SK-N-SH treated with all-trans-retinoic acid at 6 μM for 48 hours (cell line): ENCODE data around the gene NEMF.

Experiments used
- ARNTL ChIP-seq: fragments of 450-650 bp; formaldehyde crosslinking; IDR thresholded peaks from 2 replicates; pipeline ENCODE4 v1.5.0; 2020; ENCODE audit warnings: low read depth, mild to moderate bottlenecking, moderate library complexity, borderline replicate concordance
- CREB5 ChIP-seq: fragments of 250-450 bp; sonication (Bioruptor Pico); IDR thresholded peaks from 2 replicates; pipeline ENCODE4 v1.5.1; 2020; ENCODE audit warnings: low read depth, mild to moderate bottlenecking, moderate library complexity
- CSRNP3 ChIP-seq: fragments of 250-450 bp; sonication (Bioruptor Pico); IDR thresholded peaks from 2 replicates; pipeline ENCODE4 v1.5.1; 2021; ENCODE audit warnings: mild to moderate bottlenecking, moderate library complexity
- ESRRG ChIP-seq: fragments of 250-450 bp; sonication (Bioruptor Pico); IDR thresholded peaks from 2 replicates; pipeline ENCODE4 v1.6.1; 2021; ENCODE audit warnings: mild to moderate bottlenecking
- GLIS3 ChIP-seq: fragments of 250-450 bp; sonication (Bioruptor Pico); IDR thresholded peaks from 2 replicates; pipeline ENCODE4 v1.5.0; 2020; ENCODE audit warnings: mild to moderate bottlenecking, moderate library complexity
- ISL1 ChIP-seq: fragments of 250-450 bp; sonication (Bioruptor Pico); IDR thresholded peaks from 2 replicates; pipeline ENCODE4 v2.1.2; 2022; ENCODE audit warnings: mild to moderate bottlenecking, moderate library complexity
- SNAI2 ChIP-seq: fragments of 250-450 bp; sonication (Bioruptor Pico); IDR thresholded peaks from 2 replicates; pipeline ENCODE4 v1.5.0; 2020; ENCODE audit warnings: mild to moderate bottlenecking, moderate library complexity
- TOX ChIP-seq: fragments of 250-450 bp; sonication (Bioruptor Pico); IDR thresholded peaks from 2 replicates; pipeline ENCODE4 v1.8.0; 2021; ENCODE audit warnings: mild to moderate bottlenecking, moderate library complexity, borderline replicate concordance
- TSHZ2 ChIP-seq: fragments of 250-450 bp; sonication (Bioruptor Pico); IDR thresholded peaks from 2 replicates; pipeline ENCODE4 v1.5.0; 2020; ENCODE audit warnings: mild to moderate bottlenecking, moderate library complexity
- ZFP30 ChIP-seq: fragments of 450-650 bp; formaldehyde crosslinking; IDR thresholded peaks from 2 replicates; pipeline ENCODE4 v1.5.0; 2022; ENCODE audit warnings: mild to moderate bottlenecking, moderate library complexity
- ZNF70 ChIP-seq: fragments of 450-650 bp; formaldehyde crosslinking; IDR thresholded peaks from 2 replicates; pipeline ENCODE4 v1.5.0; 2020; ENCODE audit warnings: mild to moderate bottlenecking, moderate library complexity

- TF ChIP-seq SNAI2: no peak
- TF ChIP-seq TOX: no peak
- no peak for TF ChIP-seq ISL1
- no peak for TF ChIP-seq ZNF70
- no peak for TF ChIP-seq ESRRG
- no peak for TF ChIP-seq ARNTL (CRISPR knock-in tag)
- no peak for TF ChIP-seq TSHZ2 (CRISPR knock-in tag)
- TF ChIP-seq CSRNP3 (CRISPR knock-in tag): no peak
- no peak for TF ChIP-seq CREB5 (CRISPR knock-in tag)
- no peak for TF ChIP-seq ZFP30
- TF ChIP-seq GLIS3 (CRISPR knock-in tag): no peak
These were observed 78.5 kb downstream of the NEMF start for GRCh38 chr14:49774106-49774505.
